Glomerular visceral epithelial cell (primary cell): ENCODE data around the gene C6orf89.
"Not testable (repeated sequence)": the region's sequence is repeated elsewhere in the genome, so short reads cannot be mapped to it uniquely, and the experiment has no call there.

ENCODE experiments used
- DNase-seq: peaks from one replicate; pipeline ENCODE4 v3.0.0-alpha.2; 2016; ENCODE audit errors: extremely low spot score

Gene C6orf89

GRCh38 chr6:36924131-36924530 is 38.4 kb downstream of the C6orf89 start:
- DNase-seq, result no peak

GRCh38 chr6:36924778-36925374 is 39.1 kb downstream of the C6orf89 start:
- no peak for DNase-seq

DNA sequence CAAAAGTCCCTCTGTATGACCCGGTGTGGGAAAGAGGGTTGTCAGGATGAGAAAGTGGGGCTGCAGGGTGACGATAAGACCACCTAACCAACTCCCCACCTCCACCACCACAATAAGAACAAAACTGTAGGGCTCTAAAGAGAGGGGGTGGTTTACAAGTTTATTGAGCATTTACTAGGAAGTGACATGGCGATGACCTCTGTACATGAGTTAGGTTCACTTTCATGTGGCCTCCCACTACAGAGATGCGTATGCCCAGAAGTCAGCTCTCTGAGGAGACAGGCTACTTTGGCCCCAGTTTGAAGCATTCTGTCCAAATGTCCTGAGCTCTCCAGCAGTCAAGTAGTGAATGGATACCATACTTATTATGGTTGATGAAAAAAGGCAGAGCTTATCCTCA is 40.1 kb downstream of the C6orf89 start:
- no peak for DNase-seq

GRCh38 chr6:36926708-36927513 is 41.2 kb downstream of the C6orf89 start:
- DNase-seq, result no peak

- DNase-seq, result no peak
These were observed 42.2 kb downstream of the C6orf89 start for GRCh38 chr6:36927691-36928546.

GRCh38 chr6:36928547-36928918 is 42.8 kb downstream of the C6orf89 start:
- no peak for DNase-seq

DNA sequence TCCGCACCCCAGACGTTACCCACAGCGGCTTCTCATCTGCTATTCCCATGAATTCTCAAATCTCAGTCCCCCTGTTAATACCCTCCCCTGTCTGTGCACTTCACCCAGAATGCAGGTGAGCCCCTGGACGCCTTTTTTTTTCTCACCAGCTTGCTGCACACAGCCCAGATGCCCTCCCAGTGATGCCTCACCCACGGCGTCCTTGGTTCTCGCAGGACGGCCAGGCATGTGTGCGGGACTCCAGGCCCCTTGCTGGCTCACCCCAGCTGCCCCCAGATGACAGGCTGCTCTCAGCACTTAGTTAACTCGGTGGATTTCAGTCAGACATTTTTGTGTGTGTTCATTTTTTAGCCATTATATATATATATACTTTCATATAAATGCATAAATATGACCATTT is 43.4 kb downstream of the C6orf89 start:
- DNase-seq, result no peak

GRCh38 chr6:36929607-36930006 is 43.9 kb downstream of the C6orf89 start:
- DNase-seq, result no peak

- no peak for DNase-seq
These were observed 44.7 kb downstream of the C6orf89 start for GRCh38 chr6:36930483-36930882.

GRCh38 chr6:36933102-36933501 is 47.4 kb downstream of the C6orf89 start:
- DNase-seq, result no peak

DNA sequence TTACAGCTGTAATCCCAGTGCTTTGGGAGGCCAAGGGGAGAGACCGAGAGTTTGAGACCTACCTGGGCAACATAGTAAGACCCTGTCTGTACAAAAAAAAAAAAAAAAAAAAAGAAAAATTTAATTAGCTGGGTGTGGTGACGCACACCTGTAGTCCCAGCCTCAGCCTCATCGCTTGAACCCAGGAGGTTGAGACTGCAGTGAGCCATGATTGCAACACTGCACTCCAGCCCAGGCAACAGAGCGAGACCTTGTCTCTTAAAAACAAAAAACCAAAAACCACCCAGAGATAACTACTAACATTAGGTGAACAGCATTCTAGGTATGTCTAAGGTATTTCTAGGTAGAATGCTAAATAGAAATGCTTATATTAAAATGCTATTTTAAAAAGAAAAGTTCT is 47.8 kb downstream of the C6orf89 start:
- no peak for DNase-seq

DNA sequence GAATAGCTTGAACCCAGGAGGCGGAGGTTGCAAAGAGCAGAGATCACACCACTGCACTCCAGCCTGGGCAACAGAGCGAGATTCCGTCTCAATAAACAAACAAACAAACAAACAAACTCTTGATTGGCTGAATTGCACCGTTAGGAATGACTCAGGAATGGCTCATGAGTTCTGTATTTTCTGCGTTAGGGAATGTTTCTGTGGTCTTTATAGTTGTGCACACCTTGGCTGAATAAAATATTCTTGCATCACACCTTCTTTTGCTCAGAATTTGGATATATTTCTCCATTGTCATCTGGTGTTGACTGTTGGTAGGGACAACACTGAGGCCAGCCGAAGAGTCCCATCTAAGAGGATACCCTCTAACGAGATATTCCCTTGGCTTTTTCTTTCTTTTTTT is 49.1 kb downstream of the C6orf89 start:
- no peak for DNase-seq

DNA sequence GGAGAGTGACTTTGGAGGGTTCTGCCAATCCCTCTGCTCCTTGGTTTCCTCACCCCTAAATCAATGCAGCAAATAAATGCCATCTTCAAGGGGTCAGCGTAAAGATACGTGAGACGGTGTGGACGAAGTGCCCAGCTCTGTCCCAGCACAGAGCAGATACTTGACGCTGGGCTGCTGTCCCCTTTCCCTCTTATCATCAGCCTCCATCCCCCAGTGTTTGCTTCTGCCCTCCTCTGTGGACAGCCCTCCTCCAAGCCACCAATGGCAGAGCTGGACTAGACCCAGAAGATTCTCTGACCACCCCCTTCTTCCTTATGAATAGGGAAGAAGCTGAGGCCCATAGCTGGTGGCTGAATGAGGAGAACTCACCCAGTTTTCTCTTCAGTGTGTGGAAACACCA is 51.1 kb downstream of the C6orf89 start:
- DNase-seq, result no peak

- no peak for DNase-seq
These were observed 52.1 kb downstream of the C6orf89 start for GRCh38 chr6:36937896-36938295.

DNA sequence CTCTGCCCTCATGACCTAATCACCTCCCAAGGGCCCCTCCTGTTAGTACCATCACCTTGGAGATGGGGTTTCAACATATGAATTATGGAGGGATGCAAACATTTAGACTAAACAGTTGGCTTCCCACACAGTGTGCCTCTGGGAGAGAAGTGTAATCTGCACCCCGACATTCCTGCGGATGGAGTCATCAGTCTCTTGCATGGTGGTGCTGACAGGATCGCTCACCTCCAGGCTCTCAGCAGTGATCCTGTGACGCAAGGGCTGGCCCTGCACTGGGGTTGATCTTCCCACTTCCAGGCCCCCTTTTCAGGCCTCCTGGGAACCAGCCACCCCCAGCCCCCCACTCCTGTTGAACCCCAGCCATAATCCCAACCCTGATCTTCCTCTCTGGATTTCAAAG is 52.8 kb downstream of the C6orf89 start:
- peak; percentile 53 for DNase-seq

DNA sequence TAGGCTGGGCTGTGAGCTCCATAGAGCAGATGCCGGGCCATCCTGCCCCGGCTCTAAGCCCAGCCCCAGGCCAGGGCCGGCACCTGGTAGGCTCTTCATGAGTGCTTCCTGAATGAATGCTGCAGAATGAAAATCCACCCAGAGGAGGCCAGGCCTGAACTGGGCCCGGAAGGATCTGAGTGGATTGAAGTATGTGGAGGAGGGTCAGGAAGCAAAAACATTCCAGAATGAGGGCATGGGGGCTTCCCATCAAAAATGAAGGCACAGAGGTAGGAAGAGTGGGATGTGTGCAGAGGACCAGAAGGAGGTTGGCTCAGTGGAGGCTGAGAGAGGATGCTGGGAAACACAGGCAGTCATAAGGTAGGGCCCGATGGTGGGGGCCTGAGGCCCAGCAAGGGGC is 53.3 kb downstream of the C6orf89 start:
- DNase-seq, result not testable (repeated sequence)

GRCh38 chr6:36940027-36940426 is 54.3 kb downstream of the C6orf89 start:
- no peak for DNase-seq

DNA sequence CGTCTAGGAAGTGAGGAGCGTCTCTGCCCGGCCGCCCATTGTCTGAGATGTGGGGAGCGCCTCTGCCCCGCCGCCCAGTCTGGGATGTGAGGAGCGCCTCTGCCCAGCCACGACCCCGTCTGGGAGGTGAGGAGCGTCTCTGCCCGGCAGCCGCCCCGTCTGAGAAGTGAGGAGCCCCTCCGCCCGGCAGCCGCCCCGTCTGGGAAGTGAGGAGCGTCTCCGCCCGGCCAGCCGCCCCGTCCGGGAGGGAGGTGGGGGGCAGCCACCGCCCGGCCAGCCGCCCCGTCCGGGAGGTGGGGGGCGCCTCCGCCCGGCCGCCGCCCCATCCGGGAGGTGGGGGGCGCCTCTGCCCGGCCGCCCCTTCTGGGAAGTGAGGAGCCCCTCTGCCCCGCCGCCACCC is 55.8 kb downstream of the C6orf89 start:
- DNase-seq, result not testable (repeated sequence)

DNA sequence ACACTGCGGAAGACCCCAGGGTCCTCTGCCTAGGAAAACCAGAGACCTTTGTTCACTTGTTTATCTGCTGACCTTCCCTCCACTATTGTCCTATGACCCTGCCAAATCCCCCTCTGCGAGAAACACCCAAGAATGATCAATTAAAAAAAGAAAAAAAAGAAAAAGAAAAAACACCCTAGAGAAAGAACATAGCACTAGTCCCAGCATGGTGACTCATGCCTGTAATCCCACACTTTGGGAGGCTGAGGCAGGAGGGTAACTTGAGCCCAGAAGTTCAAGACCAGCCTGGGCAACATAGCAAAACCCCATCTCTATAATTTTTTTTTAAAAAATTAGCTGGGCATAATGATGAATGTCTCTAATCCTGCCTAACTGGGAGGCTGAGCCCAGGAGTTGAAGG is 56.6 kb downstream of the C6orf89 start:
- DNase-seq, result not testable (repeated sequence)

DNA sequence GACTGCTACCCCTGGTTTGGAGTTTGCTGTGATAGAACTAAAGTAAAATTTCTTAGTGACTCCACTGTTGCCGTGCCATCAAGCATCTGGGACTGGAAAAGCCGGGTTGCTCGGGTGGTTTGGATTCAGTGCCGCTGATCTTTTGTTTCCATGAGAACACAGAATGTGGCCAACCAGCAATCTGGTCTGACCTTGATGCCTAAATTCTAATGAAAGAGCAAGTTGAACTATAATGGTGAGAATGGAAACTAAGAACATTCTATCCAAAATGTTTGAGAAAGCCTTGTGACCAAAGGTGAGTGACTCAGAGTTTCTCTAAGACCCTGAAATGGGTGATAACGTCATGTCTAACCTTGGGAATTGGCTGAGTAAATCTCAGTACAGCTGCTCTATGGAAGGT is 58.9 kb downstream of the C6orf89 start:
- no peak for DNase-seq

DNA sequence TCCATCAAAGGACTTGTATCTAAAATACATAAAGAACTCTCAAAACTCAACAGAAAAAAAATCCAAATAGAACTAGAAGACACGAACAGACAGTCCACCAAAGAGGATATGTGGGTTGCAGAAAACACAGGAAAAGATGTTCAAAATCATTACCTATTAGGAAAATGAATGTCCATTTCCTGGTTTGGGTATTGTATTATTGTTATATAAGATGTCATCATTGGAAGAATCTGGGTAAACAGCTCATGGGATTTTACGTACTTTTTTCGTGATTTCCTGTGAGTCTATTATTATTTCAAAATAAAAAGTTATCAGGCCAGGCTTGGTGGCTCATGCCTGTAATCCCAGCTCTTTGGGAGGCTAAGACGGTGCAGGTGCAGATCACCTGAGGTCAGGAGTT is 59.5 kb downstream of the C6orf89 start:
- no peak for DNase-seq

DNA sequence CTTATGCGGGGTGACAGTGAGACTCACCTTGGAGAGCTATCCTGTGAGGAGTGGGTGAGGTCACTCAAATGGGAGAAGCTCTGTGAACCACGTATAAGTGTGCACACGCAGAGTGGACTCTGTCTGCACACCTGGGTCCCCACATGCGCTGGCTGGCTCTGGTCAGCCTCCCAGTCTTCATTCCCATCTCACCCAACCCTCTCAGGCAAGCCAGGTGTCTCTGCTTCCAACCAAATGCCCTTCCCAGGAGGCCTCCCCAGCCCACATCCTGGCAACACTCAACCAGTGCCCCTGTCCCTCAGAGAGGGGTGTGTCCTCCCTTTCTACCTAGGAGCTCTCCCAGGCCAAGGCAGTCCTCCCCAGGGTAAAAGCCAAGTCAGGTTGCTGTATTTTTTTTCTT is 60.8 kb downstream of the C6orf89 start:
- DNase-seq, result no peak
